GM21515 (cell line): ENCODE measurements around the gene SZT2.
"Not testable (repeated sequence)": the region's sequence is repeated elsewhere in the genome, so short reads cannot be mapped to it uniquely, and the experiment has no call there.

ENCODE experiments used
- ATAC-seq: cut with Tn5 transposase; IDR thresholded peaks from one replicate; pipeline ENCODE4 v1.9.1; 2021; ENCODE audit not compliant: unreplicated experiment

SZT2 gene

DNA sequence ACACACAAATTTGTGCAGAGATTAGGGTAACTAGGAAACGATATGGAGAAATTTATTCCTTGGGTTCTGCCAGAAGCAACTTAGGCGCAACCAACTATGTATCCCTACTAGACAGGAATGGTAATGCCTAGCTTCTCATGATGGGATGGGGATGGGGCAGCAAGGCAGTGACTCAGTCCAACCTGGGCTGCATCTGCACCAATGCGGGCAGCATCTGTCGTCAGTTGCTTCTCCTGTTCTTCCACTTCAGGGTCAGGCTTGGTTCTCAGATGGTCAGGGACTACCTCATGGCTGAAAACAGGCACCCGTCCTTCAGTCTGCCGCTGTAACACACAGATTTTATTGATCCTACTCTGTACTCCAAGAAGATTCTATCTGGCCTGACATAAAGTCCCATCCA lies 3.0 kb upstream of the SZT2 start:
- ATAC-seq, result no peak

DNA sequence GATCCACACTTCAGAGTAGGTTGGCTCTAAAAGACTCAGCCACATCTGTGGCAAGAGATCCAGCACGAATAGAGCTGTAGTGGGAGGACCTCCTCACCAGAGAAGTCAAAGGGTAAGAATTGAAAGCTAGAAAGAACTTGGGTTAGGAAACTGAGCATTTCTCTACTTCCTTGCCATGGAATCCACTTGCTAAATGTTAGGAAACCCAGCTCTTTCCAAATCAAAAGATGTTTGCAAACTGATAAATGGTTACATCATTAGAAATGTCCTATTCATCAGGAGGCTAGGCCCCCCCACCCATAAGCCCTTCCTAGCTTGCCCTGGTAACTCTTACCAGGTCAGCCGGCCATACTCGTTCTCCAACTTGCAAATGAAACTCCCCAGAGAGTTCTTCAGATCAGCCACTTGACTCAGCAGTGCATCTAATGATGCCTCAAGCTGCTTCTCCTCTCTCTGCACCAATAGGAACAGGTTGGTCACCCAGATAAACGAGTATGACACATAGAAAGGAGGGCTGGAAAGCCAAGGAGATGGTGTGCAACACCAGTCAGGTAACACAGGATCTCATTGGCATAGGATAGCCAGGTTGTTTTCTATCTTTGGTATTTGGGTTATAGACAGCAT lies 1.6 kb upstream of the SZT2 start:
- no peak for ATAC-seq

DNA sequence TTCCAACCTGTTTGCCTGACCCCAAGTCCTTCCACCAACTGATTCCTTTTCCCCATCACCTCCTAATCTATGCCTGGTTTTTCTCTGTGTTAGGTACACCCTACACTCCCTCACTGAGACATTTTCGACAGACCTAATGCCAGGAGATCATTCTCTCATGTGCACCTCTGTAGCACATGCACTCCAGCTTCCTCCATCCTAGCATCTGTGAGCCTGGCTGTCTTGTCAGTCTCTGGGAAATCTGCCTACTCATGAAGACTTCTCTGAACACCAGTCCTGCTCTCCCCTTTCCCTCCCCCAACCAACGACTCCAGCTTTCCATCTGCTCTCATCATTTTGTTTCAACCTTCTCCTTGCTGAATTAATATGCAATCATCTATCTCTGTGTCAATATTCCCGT lies 1.1 kb upstream of the SZT2 start:
- ATAC-seq, result no peak

- ATAC-seq, result no peak
Observed at GRCh38 chr1:43392702-43393101, 3.0 kb downstream of the SZT2 start.

DNA sequence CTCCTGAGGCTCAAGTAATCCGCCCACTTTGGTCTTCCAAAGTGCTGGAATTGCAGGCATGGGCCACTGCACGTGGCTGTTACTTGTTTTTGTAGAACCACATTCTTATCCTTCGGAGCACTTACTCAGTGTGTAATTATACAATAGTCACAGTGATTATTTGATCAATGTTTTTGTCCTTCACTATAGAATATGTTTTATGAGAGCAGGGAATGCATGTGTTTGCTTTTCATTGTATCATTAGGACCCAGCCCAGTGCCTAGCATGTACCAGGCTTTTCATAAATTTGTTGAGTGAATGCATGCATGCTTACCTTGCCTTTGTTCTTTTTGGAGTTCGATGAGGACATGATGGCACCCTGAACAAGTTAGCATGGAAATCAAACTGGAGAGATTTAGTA lies 5.8 kb downstream of the SZT2 start:
- ATAC-seq, result no peak

DNA sequence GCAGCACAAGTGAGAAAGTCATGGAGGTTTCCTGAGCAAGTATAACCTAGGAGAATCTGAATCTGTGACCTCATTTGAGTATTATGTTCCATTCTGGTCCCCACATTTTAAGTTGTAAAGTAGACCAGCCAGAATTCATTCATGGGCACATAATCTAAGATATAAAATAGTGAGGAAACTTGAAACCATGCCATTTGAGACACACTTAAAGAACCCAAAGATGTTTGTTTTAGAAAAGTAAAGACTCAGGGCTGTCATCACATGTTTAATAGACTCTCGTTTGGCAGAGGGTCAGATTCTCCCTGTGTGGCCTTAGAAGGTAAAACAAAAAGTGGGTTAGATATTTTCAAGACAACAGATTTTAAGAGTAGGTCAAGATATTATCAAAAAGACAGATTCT lies 6.4 kb downstream of the SZT2 start:
- ATAC-seq, result no peak

DNA sequence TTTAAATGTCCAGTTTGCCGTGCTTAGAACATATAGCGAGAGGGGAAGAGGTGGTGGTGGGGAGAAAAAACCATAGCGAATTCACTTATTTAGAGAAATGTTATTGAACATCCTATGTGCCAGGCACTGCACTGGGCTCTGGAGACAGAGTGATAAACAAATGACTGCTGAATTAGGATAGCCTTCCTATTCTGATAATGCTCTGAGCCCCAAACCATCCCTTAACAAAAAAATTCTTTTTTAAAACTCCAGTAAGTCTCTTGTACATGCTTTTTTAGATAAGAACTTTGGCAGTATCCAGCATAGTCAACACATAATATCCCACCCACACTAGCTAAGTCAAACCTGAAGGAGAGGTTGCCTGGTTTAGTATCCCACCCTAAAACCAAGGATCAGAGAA lies 8.5 kb downstream of the SZT2 start:
- ATAC-seq, result no peak

DNA sequence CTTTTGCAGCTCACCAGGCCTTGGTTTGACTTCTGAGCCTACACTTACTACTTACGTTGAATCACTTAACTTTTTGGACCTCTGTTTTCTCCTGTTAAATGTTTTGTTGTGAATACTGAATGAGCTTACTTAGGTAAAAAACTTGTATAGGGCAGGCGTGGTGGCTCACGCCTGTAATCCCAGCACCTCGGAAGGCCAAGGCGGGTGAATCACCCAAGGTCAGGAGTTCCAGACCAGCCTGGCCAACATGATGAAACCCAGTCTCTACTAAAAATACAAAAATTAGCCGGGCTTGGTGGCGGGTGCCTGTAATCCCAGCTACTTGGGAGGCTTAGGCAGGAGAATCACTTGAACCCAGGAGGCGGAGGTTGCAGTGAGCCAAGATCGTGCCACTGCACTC lies 10.7 kb downstream of the SZT2 start:
- not testable (repeated sequence) for ATAC-seq

- ATAC-seq, result no peak
Observed at GRCh38 chr1:43402089-43402865, 12.6 kb downstream of the SZT2 start.

GRCh38 chr1:43404353-43404752 lies 14.7 kb downstream of the SZT2 start:
- ATAC-seq, result no peak

- no peak for ATAC-seq
Observed at GRCh38 chr1:43405219-43405875, 15.6 kb downstream of the SZT2 start.

- no peak for ATAC-seq
Observed at GRCh38 chr1:43405876-43406234, 16.2 kb downstream of the SZT2 start.

- no peak for ATAC-seq
Observed at GRCh38 chr1:43410571-43410970, 20.9 kb downstream of the SZT2 start.

DNA sequence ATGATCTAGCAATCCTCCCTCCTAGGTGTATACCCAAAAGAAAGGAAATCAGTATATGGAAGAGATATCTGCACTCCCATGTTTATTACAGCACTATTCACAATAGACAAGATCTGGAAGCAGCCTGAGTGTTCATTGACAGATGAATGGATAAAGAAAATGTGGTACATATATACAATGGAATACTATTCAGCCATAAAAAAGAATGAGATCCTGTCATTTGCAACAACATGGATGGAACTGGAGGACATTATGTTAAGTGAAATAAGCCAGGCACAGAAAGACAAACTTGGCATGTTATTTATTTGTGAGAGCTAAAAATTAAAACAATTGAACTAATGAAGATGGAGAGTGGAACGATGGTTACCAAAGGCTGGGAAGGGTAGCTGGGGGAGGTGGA lies 23.7 kb downstream of the SZT2 start:
- not testable (repeated sequence) for ATAC-seq

DNA sequence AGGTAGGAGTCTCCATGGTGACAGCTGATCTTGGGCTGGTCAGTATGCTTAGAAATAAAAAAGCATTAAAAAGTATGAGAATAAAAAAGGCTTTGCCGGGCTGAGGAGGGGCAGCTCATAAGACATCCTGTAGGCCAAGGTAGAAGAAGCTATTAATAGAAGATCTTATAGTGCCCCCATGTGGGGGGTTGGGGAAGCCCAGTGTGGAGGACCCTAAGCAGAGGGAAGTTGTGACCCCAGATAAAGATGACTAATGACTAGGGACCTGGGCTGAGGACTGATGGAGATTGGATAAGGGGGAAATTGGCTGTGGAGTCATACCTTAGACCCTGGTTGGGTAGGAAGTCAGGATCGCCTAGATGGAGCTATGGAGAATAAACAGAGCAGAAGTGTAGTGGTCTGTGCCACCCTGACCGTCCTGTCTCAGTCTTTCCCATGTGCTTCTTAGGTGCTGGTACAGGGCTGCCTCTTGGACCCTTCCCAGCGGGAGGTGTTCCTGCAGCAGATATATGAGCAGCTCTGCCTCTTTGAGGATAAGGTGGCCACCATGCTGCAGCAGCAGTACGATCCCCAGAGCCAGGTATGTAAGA lies 25.0 kb downstream of the SZT2 start:
- no peak for ATAC-seq

DNA sequence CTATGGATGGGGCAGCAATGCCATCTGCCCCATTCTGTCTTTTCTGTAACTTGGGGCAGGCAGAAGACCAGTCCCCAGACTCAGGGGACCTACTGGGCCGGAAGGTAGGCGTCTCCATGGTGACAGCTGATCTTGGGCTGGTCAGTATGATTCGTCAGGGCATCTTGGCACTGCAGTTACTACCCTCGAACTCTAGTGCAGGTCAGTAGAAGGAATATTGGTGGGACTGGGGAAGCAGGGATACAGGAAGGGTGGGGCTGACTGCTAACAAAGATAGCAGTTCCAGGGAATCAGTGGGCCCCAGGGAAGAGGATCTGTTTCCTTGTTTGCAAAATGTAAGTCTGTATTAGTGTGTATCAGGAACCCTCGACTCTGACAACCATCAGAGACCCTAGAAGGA lies 26.2 kb downstream of the SZT2 start:
- ATAC-seq, result no peak

DNA sequence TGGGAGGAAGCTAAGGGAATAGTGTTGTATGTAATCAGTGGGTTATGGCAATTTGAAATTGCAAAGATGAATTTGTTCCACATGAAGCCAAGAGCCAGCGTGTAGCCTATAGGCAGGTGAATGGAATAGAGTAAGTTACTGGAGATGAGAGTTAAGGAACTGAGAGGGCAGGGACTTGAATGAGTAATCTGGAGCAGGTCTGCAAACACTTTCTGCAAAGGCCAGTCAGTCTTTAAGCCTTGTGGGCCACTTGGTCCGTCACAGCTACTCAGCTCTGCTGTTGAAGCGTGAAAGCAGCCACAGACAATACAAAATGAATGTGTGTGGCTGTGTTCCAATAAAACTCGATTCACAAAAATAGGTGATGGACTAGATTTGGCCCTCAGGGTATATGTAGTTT lies 29.2 kb downstream of the SZT2 start:
- ATAC-seq, result no peak

GRCh38 chr1:43419627-43420425 lies 30.1 kb downstream of the SZT2 start:
- ATAC-seq, result no peak

- no peak for ATAC-seq
Observed at GRCh38 chr1:43420874-43421273, 31.2 kb downstream of the SZT2 start.

DNA sequence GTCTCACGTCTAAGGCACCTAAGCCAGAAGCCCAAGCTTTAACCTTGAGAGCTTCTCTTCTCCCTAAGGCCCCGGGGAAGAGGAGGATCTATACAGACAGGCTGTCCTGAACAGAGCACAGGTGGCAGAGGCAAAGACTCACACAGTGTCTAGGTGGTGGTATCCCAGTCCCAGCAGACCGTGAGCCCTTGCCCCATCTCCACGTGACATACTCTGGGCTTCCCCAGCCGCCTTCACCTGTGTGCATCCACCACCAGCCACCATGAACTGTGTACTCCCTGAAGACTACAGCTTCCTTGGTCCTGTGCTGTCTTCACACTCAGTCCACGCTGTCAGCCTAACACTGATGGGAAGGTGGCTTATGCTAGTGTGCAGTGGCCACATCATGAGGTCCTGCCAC lies 31.7 kb downstream of the SZT2 start:
- no peak for ATAC-seq
